Breast epithelium (tissue), 3 donors: ENCODE results near the gene KYNU.

Source experiments
- CTCF ChIP-seq, 3 donors: fragments of 450-650 bp; IDR thresholded peaks; one replicate each; pipeline ENCODE4 v1.5.1; 2016 to 2017; ENCODE audit warnings: antibody characterized with exemption in 3 of 3, mild to moderate bottlenecking in 3 of 3, moderate library complexity in 3 of 3
- POLR2A ChIP-seq: fragments of 450-650 bp; IDR thresholded peaks from one replicate; pipeline ENCODE4 v1.6.1; 2016; ENCODE audit warnings: antibody characterized with exemption, mild to moderate bottlenecking, moderate library complexity

GRCh38 chr2:143029141-143029540 is 151.7 kb downstream of the KYNU start:
- no peak for TF ChIP-seq CTCF (IDR thresholded peaks at IDR 0.05)
- TF ChIP-seq POLR2A, result no peak
